Cardiac fibroblast (primary cell): ENCODE data around the gene FKBP8.
"Not testable (repeated sequence)": the region's sequence is repeated elsewhere in the genome, so short reads cannot be mapped to it uniquely, and the experiment has no call there.

Source experiments
- DNase-seq, 2 donors: peaks; one replicate each; pipeline versions ENCODE4 v3.0.0 to v3.0.0-alpha.2; 2010; ENCODE audit warnings: low read depth in 2 of 2
- H3K4me3 ChIP-seq, 2 donors: replicated peaks in 1 of 2; 1 replicate in 1 of 2; 2 replicates in 1 of 2; pipeline ENCODE4 v1.5.1; 2011; ENCODE audit warnings: low read depth in 2 of 2, low read length in 2 of 2, mild to moderate bottlenecking in 2 of 2, moderate library complexity in 1 of 2
- TF ChIP-seq, protein P1 (sequence below): IDR thresholded peaks from one replicate; pipeline ENCODE4 v1.5.1; 2011; ENCODE audit warnings: low read depth, mild to moderate bottlenecking, low read length, inconsistent platforms

FKBP8 gene

DNA sequence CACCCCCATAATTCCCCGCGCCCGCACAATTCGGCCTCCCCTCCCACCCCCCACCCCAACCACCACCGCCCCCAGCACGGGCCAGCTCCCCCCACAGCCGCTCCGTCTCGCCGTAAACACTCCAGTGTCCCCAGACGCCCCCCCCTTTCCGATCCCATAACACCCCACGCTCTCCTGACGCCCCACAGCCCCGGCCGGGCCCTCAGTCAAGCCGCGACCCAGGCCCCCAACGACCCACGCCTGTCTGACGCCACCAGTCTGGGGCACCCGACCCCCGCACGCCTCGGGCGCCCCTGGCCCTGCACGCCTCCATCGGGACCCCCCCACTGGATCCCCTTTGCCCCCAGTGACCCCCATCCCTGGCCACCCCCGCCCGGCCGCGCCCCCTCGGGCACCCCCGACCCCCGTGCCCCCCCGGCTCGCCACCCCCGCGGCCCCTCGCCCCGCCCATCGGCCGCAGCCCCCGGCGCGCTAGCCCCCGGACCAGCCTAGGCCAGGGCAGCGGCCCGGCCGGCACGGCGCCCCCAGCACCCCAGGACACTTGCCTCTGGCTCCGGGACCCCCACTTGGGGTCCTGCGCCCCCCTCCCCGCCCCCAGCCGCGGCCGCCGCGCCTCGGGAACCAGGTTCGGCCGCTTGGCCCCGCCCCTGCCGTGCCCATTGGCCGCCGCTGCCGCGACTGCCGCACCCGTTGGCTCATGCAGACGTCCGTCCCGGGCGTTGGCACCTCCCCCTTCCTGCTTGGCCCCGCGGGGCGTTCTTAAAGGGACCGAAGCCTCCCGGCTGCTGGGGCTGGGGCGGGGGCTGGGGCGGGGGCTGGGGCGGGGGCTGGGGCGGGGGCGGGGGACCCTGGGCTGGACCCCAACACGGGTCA, at the start of gene FKBP8:
TSS of gene FKBP8 (minus strand) at position 633 of the 873 bp plus-strand sequence. CDS start 1,603 bp downstream, outside the sequence.
- peak within 1 kb of the TSS; percentile 69 to 86 for H3K4me3 ChIP-seq
- TF ChIP-seq, protein P1, sequence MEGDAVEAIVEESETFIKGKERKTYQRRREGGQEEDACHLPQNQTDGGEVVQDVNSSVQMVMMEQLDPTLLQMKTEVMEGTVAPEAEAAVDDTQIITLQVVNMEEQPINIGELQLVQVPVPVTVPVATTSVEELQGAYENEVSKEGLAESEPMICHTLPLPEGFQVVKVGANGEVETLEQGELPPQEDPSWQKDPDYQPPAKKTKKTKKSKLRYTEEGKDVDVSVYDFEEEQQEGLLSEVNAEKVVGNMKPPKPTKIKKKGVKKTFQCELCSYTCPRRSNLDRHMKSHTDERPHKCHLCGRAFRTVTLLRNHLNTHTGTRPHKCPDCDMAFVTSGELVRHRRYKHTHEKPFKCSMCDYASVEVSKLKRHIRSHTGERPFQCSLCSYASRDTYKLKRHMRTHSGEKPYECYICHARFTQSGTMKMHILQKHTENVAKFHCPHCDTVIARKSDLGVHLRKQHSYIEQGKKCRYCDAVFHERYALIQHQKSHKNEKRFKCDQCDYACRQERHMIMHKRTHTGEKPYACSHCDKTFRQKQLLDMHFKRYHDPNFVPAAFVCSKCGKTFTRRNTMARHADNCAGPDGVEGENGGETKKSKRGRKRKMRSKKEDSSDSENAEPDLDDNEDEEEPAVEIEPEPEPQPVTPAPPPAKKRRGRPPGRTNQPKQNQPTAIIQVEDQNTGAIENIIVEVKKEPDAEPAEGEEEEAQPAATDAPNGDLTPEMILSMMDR = no peak
- peak; percentile 87 to 93 for DNase-seq

- H3K4me3 ChIP-seq, DNase-seq: not testable (repeated sequence)
Observed at GRCh38 chr19:18592732-18593131, 49.4 kb upstream of the FKBP8 start.

DNA sequence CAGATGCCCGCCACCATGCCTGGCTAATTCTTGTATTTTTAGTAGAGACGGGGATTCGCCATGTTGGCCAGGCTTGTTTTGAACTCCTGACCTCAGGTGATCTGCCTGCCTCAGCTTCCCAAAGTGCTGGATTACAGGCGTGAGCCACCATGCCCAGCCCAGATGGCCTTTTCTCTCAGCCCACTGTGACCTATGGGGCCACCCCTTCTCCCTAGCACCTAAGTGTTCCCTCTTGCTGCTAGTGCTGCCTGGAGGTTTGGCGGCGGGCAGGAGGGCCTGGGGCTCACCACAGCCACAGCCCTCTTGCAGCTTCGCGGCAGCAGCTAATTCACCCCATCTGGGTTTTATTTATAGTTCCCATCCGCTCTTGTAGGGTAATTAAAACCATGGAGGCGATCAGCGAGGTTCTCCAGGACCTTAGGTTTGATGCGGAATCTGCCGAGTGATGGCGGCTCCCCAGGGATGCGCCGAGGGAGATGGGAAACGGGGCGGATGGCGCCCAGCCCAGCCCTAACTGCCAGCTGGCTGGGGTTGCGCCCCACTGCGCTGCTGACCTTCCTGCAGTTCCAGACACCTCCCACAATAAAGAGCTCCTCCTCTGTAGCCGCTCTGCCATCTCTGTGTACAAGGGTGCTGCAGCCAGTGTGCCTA, 48.5 kb upstream of the FKBP8 start:
- no peak for DNase-seq
- TF ChIP-seq, protein P1 = no peak
- H3K4me3 ChIP-seq = no peak overlapping the region

- DNase-seq = peak in 1 of 2 donors; percentile 66
- no peak overlapping the region for H3K4me3 ChIP-seq
- TF ChIP-seq, protein P1 = no peak
Observed at GRCh38 chr19:18590273-18591272, 47.2 kb upstream of the FKBP8 start.

GRCh38 chr19:18589380-18590272, 46.3 kb upstream of the FKBP8 start:
- peak overlapping the region; percentile 64 to 82 for H3K4me3 ChIP-seq
- TF ChIP-seq, protein P1 = no peak
- peak; percentile 66 to 68 for DNase-seq

DNA sequence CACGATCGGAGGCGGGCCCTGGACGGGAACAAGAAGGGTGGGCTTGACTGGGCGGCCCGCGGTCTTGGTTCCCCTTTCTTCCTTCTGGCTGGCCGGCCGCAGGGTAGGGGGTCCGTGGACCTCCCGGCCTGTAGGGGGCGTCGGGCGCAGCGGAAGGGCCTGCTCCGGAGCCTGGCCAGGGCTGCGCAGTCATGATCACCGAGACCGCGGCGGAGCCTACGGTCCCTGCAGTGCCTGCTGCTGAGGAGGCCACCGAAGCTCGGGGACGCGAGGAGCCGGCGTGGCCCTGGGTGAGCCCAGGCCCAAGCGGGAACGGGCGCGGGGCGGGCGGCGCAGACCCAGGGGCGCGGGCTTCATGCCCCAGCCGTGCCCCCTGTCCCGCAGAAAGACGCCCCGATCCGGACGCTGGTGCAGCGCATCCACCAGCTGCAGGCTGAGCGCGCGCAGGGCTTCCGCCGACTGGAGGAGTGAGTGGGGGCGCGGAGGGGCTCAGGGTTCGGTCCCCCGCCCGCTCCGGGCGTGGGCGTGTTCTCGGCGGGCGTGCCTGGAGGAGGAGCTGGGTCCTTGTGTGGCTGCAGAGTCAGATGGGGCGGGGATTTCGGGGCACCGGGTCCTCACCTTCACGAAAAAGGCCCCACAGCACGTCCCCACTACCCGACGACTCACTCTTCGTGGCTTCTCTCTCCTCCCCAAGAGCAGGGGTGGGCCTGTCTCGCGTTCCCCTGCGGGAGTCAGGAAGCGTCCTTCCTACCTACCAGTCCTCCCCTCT, 45.4 kb upstream of the FKBP8 start, which contains the start of gene REX1BD:
TSS of gene REX1BD (plus strand) at position 188 of the 769 bp plus-strand sequence. CDS start at position 192, 4 bp downstream.
- DNase-seq = peak; percentile 77 to 88
- TF ChIP-seq, protein P1 = peak; percentile 79
- H3K4me3 ChIP-seq = peak within 1 kb of the TSS; percentile 64 to 82
